ENCODE results near the gene AP3B1.

The AP3B1 gene

DNA sequence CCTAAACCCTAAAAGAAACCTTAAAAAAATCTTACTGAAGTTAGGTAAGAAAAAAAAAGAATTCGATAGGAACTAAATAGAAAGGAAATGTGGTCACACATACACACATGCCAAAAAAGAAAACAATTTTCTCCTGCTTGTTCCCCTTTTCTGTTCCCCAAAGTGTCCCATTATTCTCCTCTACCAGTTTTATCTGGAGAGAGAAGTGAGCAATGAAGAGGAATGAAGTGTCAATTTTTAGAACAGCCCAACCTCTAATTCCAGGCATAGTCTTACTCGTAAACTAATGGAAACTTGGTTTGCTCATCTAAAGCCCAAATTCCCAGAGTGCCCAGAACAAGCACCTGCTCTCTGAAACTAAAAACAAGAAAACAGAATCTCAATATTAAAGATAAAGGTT is 26.1 kb downstream of the AP3B1 start:
- Histone ChIP-seq H3K79me2 (ENCODE audit: insufficient read depth, low read length) (peaks cover 32% of the 10 kb centered on the region), H3K9ac (ENCODE audit: low read depth, low read length) (no peak overlapping the region), H3K9me3 (ENCODE audit: insufficient read depth, low read length, severe bottlenecking) (no peaks in the 10 kb centered on the region), H3K4me2 (ENCODE audit: insufficient read depth, low read length) (no peak overlapping the region), H3K36me3 (ENCODE audit: insufficient read depth, low read length) (peaks cover 33% of the 10 kb centered on the region), H3K4me1 (ENCODE audit: insufficient read depth, low read length) (no peaks in the 10 kb centered on the region), H2AFZ (ENCODE audit: low read depth, low read length) (no peak overlapping the region), H4K20me1 (ENCODE audit: insufficient read depth, low read length) (peaks cover 34% of the 10 kb centered on the region), H3K27me3 (ENCODE audit: insufficient read depth, low read length, poor library complexity) (no peaks in the 10 kb centered on the region), H3K4me3 (ENCODE audit: low read depth in 1 of 2, low read length in 2 of 2) (no peak overlapping the region), H3K27ac (ENCODE audit: low read length) (no peak overlapping the region)
- TF ChIP-seq CTCF (IDR thresholded peaks at IDR 0.05; ENCODE audit: borderline replicate concordance, extremely low read depth, low read length, poor library complexity, severe bottlenecking) (no peak), EZH2 (IDR thresholded peaks at IDR 0.05; ENCODE audit: borderline replicate concordance, low read depth, low read length, severe bottlenecking) (no peak)
- ATAC-seq (ENCODE audit: insufficient read depth, low read depth) (no peak), DNase-seq (no peak)

DNA sequence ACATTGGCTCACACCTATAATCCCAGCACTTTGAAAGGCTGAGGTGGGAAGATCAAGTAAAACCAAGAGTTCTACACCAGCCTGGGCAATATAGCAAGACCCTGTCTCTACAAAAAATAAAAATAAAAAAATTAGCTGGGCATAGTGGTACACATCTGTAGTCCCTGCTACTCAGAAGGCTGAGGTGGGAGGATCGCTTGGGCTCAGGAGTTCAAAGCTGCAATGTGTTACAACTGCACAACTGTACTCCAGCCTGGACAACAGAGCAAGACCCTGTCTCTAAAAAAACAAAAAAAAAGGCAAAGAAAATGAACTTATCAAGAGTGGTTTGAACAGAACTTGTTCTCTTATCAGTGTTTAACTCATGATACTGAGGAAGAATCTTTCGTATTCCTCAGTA is 29.3 kb downstream of the AP3B1 start:
- Histone ChIP-seq H3K4me2 (ENCODE audit: insufficient read depth, low read length) (no peak overlapping the region), H3K36me3 (ENCODE audit: insufficient read depth, low read length) (peaks cover 39% of the 10 kb centered on the region), H3K27me3 (ENCODE audit: insufficient read depth, low read length, poor library complexity) (no peaks in the 10 kb centered on the region), H3K9ac (ENCODE audit: low read depth, low read length) (no peak overlapping the region), H2AFZ (ENCODE audit: low read depth, low read length) (no peak overlapping the region), H3K4me3 (ENCODE audit: low read depth in 1 of 2, low read length in 2 of 2) (no peak overlapping the region), H3K9me3 (ENCODE audit: insufficient read depth, low read length, severe bottlenecking) (no peaks in the 10 kb centered on the region), H3K4me1 (ENCODE audit: insufficient read depth, low read length) (no peaks in the 10 kb centered on the region), H3K79me2 (ENCODE audit: insufficient read depth, low read length) (peaks cover 15% of the 10 kb centered on the region; the same call in 1 of the 2 replicates), H4K20me1 (ENCODE audit: insufficient read depth, low read length) (peaks cover 15% of the 10 kb centered on the region; the same call in 1 of the 2 replicates), H3K27ac (ENCODE audit: low read length) (no peak overlapping the region)
- DNase-seq (no peak), ATAC-seq (ENCODE audit: insufficient read depth, low read depth) (no peak)
- TF ChIP-seq CTCF (IDR thresholded peaks at IDR 0.05; ENCODE audit: borderline replicate concordance, extremely low read depth, low read length, poor library complexity, severe bottlenecking) (no peak), EZH2 (IDR thresholded peaks at IDR 0.05; ENCODE audit: borderline replicate concordance, low read depth, low read length, severe bottlenecking) (no peak)

DNA sequence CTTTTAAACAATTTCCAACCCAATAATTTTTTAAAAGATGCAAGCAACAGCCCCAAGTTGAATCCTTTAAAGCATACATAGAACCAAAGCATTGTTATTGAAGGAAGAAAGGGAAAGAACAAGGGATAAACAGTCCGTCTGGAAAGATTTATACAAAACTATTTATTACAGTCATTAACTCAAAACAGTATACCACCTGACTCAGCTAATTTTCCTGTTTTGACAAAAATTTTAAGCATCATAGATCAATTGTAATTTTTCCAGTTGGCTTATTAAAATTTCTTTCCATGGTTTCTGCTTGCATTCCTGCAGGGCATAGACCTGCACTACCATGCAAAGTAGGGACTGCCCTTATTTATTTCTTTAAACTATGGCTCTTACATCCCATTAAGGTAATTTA is 29.9 kb downstream of the AP3B1 start:
- Histone ChIP-seq H3K9ac (ENCODE audit: low read depth, low read length) (no peak overlapping the region), H2AFZ (ENCODE audit: low read depth, low read length) (no peak overlapping the region), H4K20me1 (ENCODE audit: insufficient read depth, low read length) (peaks cover 13% of the 10 kb centered on the region; the same call in 1 of the 2 replicates), H3K9me3 (ENCODE audit: insufficient read depth, low read length, severe bottlenecking) (no peaks in the 10 kb centered on the region), H3K4me3 (ENCODE audit: low read depth in 1 of 2, low read length in 2 of 2) (no peak overlapping the region), H3K27me3 (ENCODE audit: insufficient read depth, low read length, poor library complexity) (no peaks in the 10 kb centered on the region), H3K27ac (ENCODE audit: low read length) (no peak overlapping the region), H3K4me2 (ENCODE audit: insufficient read depth, low read length) (no peak overlapping the region), H3K79me2 (ENCODE audit: insufficient read depth, low read length) (peaks cover 15% of the 10 kb centered on the region; the same call in 1 of the 2 replicates), H3K36me3 (ENCODE audit: insufficient read depth, low read length) (peaks cover 39% of the 10 kb centered on the region), H3K4me1 (ENCODE audit: insufficient read depth, low read length) (no peaks in the 10 kb centered on the region)
- DNase-seq: no peak
- no peak for ATAC-seq (ENCODE audit: insufficient read depth, low read depth)
- TF ChIP-seq EZH2 (IDR thresholded peaks at IDR 0.05; ENCODE audit: borderline replicate concordance, low read depth, low read length, severe bottlenecking): no peak
- TF ChIP-seq CTCF (IDR thresholded peaks at IDR 0.05; ENCODE audit: borderline replicate concordance, extremely low read depth, low read length, poor library complexity, severe bottlenecking): no peak

- Histone ChIP-seq H3K27ac (ENCODE audit: low read length) (no peak overlapping the region), H3K4me1 (ENCODE audit: insufficient read depth, low read length) (no peaks in the 10 kb centered on the region), H3K36me3 (ENCODE audit: insufficient read depth, low read length) (peaks cover 29% of the 10 kb centered on the region), H3K4me3 (ENCODE audit: low read depth in 1 of 2, low read length in 2 of 2) (no peak overlapping the region), H3K79me2 (ENCODE audit: insufficient read depth, low read length) (peaks cover 3% of the 10 kb centered on the region; the same call in 1 of the 2 replicates), H3K9me3 (ENCODE audit: insufficient read depth, low read length, severe bottlenecking) (no peaks in the 10 kb centered on the region), H4K20me1 (ENCODE audit: insufficient read depth, low read length) (no peaks in the 10 kb centered on the region), H3K9ac (ENCODE audit: low read depth, low read length) (no peak overlapping the region), H3K4me2 (ENCODE audit: insufficient read depth, low read length) (no peak overlapping the region), H2AFZ (ENCODE audit: low read depth, low read length) (no peak overlapping the region), H3K27me3 (ENCODE audit: insufficient read depth, low read length, poor library complexity) (no peaks in the 10 kb centered on the region)
- no peak for ATAC-seq (ENCODE audit: insufficient read depth, low read depth)
- no peak for TF ChIP-seq CTCF (IDR thresholded peaks at IDR 0.05; ENCODE audit: borderline replicate concordance, extremely low read depth, low read length, poor library complexity, severe bottlenecking)
- TF ChIP-seq EZH2 (IDR thresholded peaks at IDR 0.05; ENCODE audit: borderline replicate concordance, low read depth, low read length, severe bottlenecking): no peak
- DNase-seq: no peak
Observed at GRCh38 chr5:78260771-78261170, 33.7 kb downstream of the AP3B1 start.
